Measurements from ENCODE around the gene HS2ST1. TPM values are rescaled to one million over a fixed set of nuclear protein-coding genes. Genes with fewer than 3 reads are reported as not detected.

HS2ST1 gene
- total RNA-seq, 4 donors from 2014 or later: 6.3 to 11.7 (median 10.3) TPM

GRCh38 chr1:87089070-87089736 is 174.8 kb downstream of the HS2ST1 start:
- no peak for DNase-seq (ENCODE audit: low spot score in 2 of 2)
- no peaks in the 10 kb centered on the region for H3K36me3 ChIP-seq
- no peak overlapping the region for H3K4me3 ChIP-seq
- TF ChIP-seq POLR2A (IDR thresholded peaks at IDR 0.05): no peak
- no peak for TF ChIP-seq POLR2AphosphoS5 (IDR thresholded peaks at IDR 0.05)
- no peak for TF ChIP-seq EP300 (IDR thresholded peaks at IDR 0.05)
- no peak for TF ChIP-seq CTCF (IDR thresholded peaks at IDR 0.05)
- no peak overlapping the region for H3K27ac ChIP-seq
- no peaks in the 10 kb centered on the region for H3K4me1 ChIP-seq
- WGBS: 57% methylated on average over 5 of the region's 5 CpGs
- no peaks in the 10 kb centered on the region for H3K9me3 ChIP-seq
- H3K27me3 ChIP-seq: no peaks in the 10 kb centered on the region

- no peak for DNase-seq (ENCODE audit: low spot score in 2 of 2)
- WGBS: 77% methylated on average over 2 of the region's 2 CpGs
- H3K36me3 ChIP-seq: no peaks in the 10 kb centered on the region
- H3K4me1 ChIP-seq: no peaks in the 10 kb centered on the region
- H3K4me3 ChIP-seq: no peak overlapping the region
- H3K27ac ChIP-seq: no peak overlapping the region
- TF ChIP-seq POLR2AphosphoS5 (IDR thresholded peaks at IDR 0.05) (no peak), CTCF (IDR thresholded peaks at IDR 0.05) (no peak), POLR2A (IDR thresholded peaks at IDR 0.05) (no peak), EP300 (IDR thresholded peaks at IDR 0.05) (no peak)
- no peaks in the 10 kb centered on the region for H3K9me3 ChIP-seq
- H3K27me3 ChIP-seq: no peaks in the 10 kb centered on the region
These were observed 175.4 kb downstream of the HS2ST1 start for GRCh38 chr1:87089823-87090222.

- no peaks in the 10 kb centered on the region for H3K27me3 ChIP-seq
- TF ChIP-seq POLR2AphosphoS5 (IDR thresholded peaks at IDR 0.05) (no peak), CTCF (IDR thresholded peaks at IDR 0.05) (no peak), EP300 (IDR thresholded peaks at IDR 0.05) (no peak), POLR2A (IDR thresholded peaks at IDR 0.05) (no peak)
- no peaks in the 10 kb centered on the region for H3K9me3 ChIP-seq
- WGBS: 91% methylated on average over 2 of the region's 2 CpGs
- H3K27ac ChIP-seq: no peak overlapping the region
- H3K36me3 ChIP-seq: no peaks in the 10 kb centered on the region
- no peak for DNase-seq (ENCODE audit: low spot score in 2 of 2)
- no peaks in the 10 kb centered on the region for H3K4me1 ChIP-seq
- H3K4me3 ChIP-seq: no peak overlapping the region
These were observed 177.0 kb downstream of the HS2ST1 start for GRCh38 chr1:87091425-87091824.

- Histone ChIP-seq H3K36me3 (no peaks in the 10 kb centered on the region), H3K4me1 (no peaks in the 10 kb centered on the region), H3K9me3 (no peaks in the 10 kb centered on the region), H3K4me3 (no peak overlapping the region), H3K27ac (no peak overlapping the region), H3K27me3 (no peaks in the 10 kb centered on the region)
- TF ChIP-seq POLR2AphosphoS5 (IDR thresholded peaks at IDR 0.05) (no peak), CTCF (IDR thresholded peaks at IDR 0.05) (no peak), POLR2A (IDR thresholded peaks at IDR 0.05) (no peak), EP300 (IDR thresholded peaks at IDR 0.05) (no peak)
- no peak for DNase-seq (ENCODE audit: low spot score in 2 of 2)
- 98% methylated on average over 3 of the region's 3 CpGs for WGBS
These were observed 178.4 kb downstream of the HS2ST1 start for GRCh38 chr1:87092846-87093245.

GRCh38 chr1:87093286-87093685 is 178.9 kb downstream of the HS2ST1 start:
- no peaks in the 10 kb centered on the region for H3K9me3 ChIP-seq
- no peak overlapping the region for H3K27ac ChIP-seq
- H3K36me3 ChIP-seq: no peaks in the 10 kb centered on the region
- no peaks in the 10 kb centered on the region for H3K4me1 ChIP-seq
- DNase-seq (ENCODE audit: low spot score in 2 of 2): no peak
- H3K27me3 ChIP-seq: no peaks in the 10 kb centered on the region
- no peak overlapping the region for H3K4me3 ChIP-seq
- 89% methylated on average over 4 of the region's 4 CpGs for WGBS
- TF ChIP-seq CTCF (IDR thresholded peaks at IDR 0.05) (no peak), POLR2A (IDR thresholded peaks at IDR 0.05) (no peak), EP300 (IDR thresholded peaks at IDR 0.05) (no peak), POLR2AphosphoS5 (IDR thresholded peaks at IDR 0.05) (no peak)
